T-cell (primary cell): ENCODE measurements around the gene UNC13A. TPM values are rescaled to one million over a fixed set of nuclear protein-coding genes. Genes with fewer than 3 reads are reported as not detected.

Source experiments
- ATAC-seq, 4 experiments: fragments of 200-7000 bp in 3 of 4; fragments of 150-1000 bp in 1 of 4; cut with Tn5 transposase; replicated peaks in 1 of 4; 1 replicate in 3 of 4; 2 replicates in 1 of 4; pipeline ENCODE4 v1.10.0; 2021; ENCODE audit warnings: moderate library complexity in 3 of 4, mild to moderate bottlenecking in 2 of 4, moderate number of reproducible peaks in 1 of 4
- CTCF ChIA-PET, 2 donors: fragments of 300-600 bp; sonication (Branson Sonifier 250); formaldehyde crosslinking; loops; one replicate each; lab custom pipeline; 2022; ENCODE audit warnings: antibody characterized with exemption in 2 of 2; lab: Charles Lee
- POLR2A ChIA-PET, 2 donors: fragments of 300-600 bp; sonication (Branson Sonifier 250); formaldehyde crosslinking; loops; one replicate each; lab custom pipeline; 2022; ENCODE audit warnings: antibody characterized with exemption in 2 of 2; lab: Charles Lee
- DNase-seq, 35 experiments: peaks; one replicate each; pipeline versions ENCODE4 v3.0.0 to v3.0.0-alpha.2; 2013 to 2023
- H3K27ac ChIP-seq: one replicate; pipeline ENCODE4 v1.5.1; 2013; ENCODE audit warnings: low read length
- H3K27me3 ChIP-seq, 2 experiments: replicated peaks in 1 of 2; 1 replicate in 1 of 2; 2 replicates in 1 of 2; pipeline versions ENCODE4 v1.6.1 to v1.7.0; 2013; ENCODE audit warnings: low read length in 1 of 2, mixed read lengths in 1 of 2; ENCODE audit not compliant: control insufficient read depth in 2 of 2, insufficient read depth in 2 of 2; ENCODE audit errors: extremely low read depth in 1 of 2
- H3K36me3 ChIP-seq, 2 donors: 1 replicate in 1 of 2; 2 replicates in 1 of 2; pipeline versions ENCODE4 v1.6.1 to v1.7.0; 2013; ENCODE audit warnings: low read length in 1 of 2; ENCODE audit not compliant: control insufficient read depth in 2 of 2, insufficient read depth in 1 of 2; ENCODE audit errors: extremely low read depth in 1 of 2
- H3K4me1 ChIP-seq, 2 experiments: 1 replicate in 1 of 2; 2 replicates in 1 of 2; pipeline versions ENCODE4 v1.6.1 to v1.7.0; 2013; ENCODE audit warnings: low read length in 2 of 2, mixed read lengths in 1 of 2; ENCODE audit not compliant: insufficient read depth in 2 of 2, control insufficient read depth in 1 of 2; ENCODE audit errors: extremely low read depth in 1 of 2
- H3K4me3 ChIP-seq, 2 donors: 1 replicate in 1 of 2; 2 replicates in 1 of 2; pipeline versions ENCODE4 v1.5.1 to v1.7.0; 2013; ENCODE audit warnings: mild to moderate bottlenecking in 2 of 2, low read length in 1 of 2, moderate library complexity in 1 of 2; ENCODE audit not compliant: control insufficient read depth in 1 of 2; ENCODE audit errors: extremely low read depth in 1 of 2
- H3K9me3 ChIP-seq: 2 replicates; pipeline ENCODE4 v1.7.0; 2013
- H3K27ac Mint-ChIP-seq, 2 donors: one replicate each; pipeline ENCODE4 v1.8.0; 2020 to 2021; ENCODE audit warnings: mild to moderate bottlenecking in 2 of 2, mixed read lengths in 2 of 2
- H3K27me3 Mint-ChIP-seq, 2 donors: one replicate each; pipeline ENCODE4 v1.8.0; 2021 to 2022; ENCODE audit warnings: mixed read lengths in 2 of 2
- H3K36me3 Mint-ChIP-seq: one replicate; pipeline ENCODE4 v1.8.0; 2021; ENCODE audit warnings: mixed read lengths
- H3K4me1 Mint-ChIP-seq, 3 donors: one replicate each; pipeline ENCODE4 v1.8.0; 2020 to 2022; ENCODE audit warnings: mixed read lengths in 3 of 3, mild to moderate bottlenecking in 1 of 3
- H3K4me3 Mint-ChIP-seq, 3 donors: one replicate each; pipeline ENCODE4 v1.8.0; 2020 to 2022; ENCODE audit warnings: mild to moderate bottlenecking in 3 of 3, mixed read lengths in 3 of 3, moderate library complexity in 3 of 3
- H3K9me3 Mint-ChIP-seq, 3 donors: one replicate each; pipeline ENCODE4 v1.8.0; 2020 to 2022; ENCODE audit warnings: mixed read lengths in 3 of 3
- WGBS: methylation state at CpG from one replicate; pipeline ENCODE4 v1.1.5; 2013; ENCODE audit warnings: missing lambda C conversion rate; ENCODE audit not compliant: insufficient coverage; 5-methylcytosine and 5-hydroxymethylcytosine counted together
- total RNA-seq, 35 experiments: library from RNA in 6 of 35; stranded (reverse) in 6 of 35; fragments of 120-200 nt in 1 of 35; gene quantifications; one replicate each; pipeline versions ENCODE4 v1.2.1 to v1.2.4 and lab custom pipeline; 2013 to 2026

UNC13A gene
- total RNA-seq, 5 donors from 2014 or later (not counting 1 experiment from before 2014, with no cell fraction given) = 0.07 to 0.18 (median 0.13) TPM; not detected in 1

- H3K27me3 Mint-ChIP-seq = no peaks in the 10 kb centered on the region
- H3K36me3 Mint-ChIP-seq = peaks cover 32% of the 10 kb centered on the region
- no CpG with 5 or more reads among the region's 3 CpGs for WGBS
- peaks cover 0 to 4% (median 0%) of the 10 kb centered on the region in 3 donors for H3K4me1 Mint-ChIP-seq
- no peak for ATAC-seq
- Histone ChIP-seq H3K4me1 (no peaks in the 10 kb centered on the region), H3K4me3 (no peak overlapping the region), H3K36me3 (peaks cover 15 to 52% of the 10 kb centered on the region in 2 donors), H3K27ac (no peak overlapping the region), H3K9me3 (no peaks in the 10 kb centered on the region), H3K27me3 (no peaks in the 10 kb centered on the region)
- H3K4me3 Mint-ChIP-seq = no peak overlapping the region
- no peak overlapping the region for H3K27ac Mint-ChIP-seq
- CTCF ChIA-PET = no interaction called here
- POLR2A ChIA-PET = no interaction called here
- DNase-seq = no peak
- H3K9me3 Mint-ChIP-seq = no peaks in the 10 kb centered on the region
These were observed 122.5 kb downstream of the UNC13A start for GRCh38 chr19:17565611-17566010.

- peaks cover 17 to 53% of the 10 kb centered on the region in 2 donors for H3K36me3 ChIP-seq
- Mint-ChIP-seq H3K4me3 (no peak overlapping the region), H3K4me1 (peaks cover 0 to 7% (median 5%) of the 10 kb centered on the region in 3 donors), H3K27ac (no peak overlapping the region), H3K9me3 (no peaks in the 10 kb centered on the region), H3K27me3 (no peaks in the 10 kb centered on the region), H3K36me3 (peaks cover 40% of the 10 kb centered on the region)
- ChIA-PET CTCF (no interaction called here), POLR2A (no interaction called here)
- no peaks in the 10 kb centered on the region for H3K9me3 ChIP-seq
- DNase-seq (no peak), ATAC-seq (no peak)
- H3K27ac ChIP-seq = no peak overlapping the region
- no peak overlapping the region for H3K4me3 ChIP-seq
- WGBS = 80% methylated on average over 6 of the region's 6 CpGs
- H3K27me3 ChIP-seq = no peaks in the 10 kb centered on the region
- H3K4me1 ChIP-seq = no peaks in the 10 kb centered on the region
These were observed 123.4 kb downstream of the UNC13A start for GRCh38 chr19:17564781-17565180.

- Histone ChIP-seq H3K36me3 (peaks cover 22 to 45% of the 10 kb centered on the region in 2 donors), H3K27ac (no peak overlapping the region), H3K4me1 (no peaks in the 10 kb centered on the region), H3K4me3 (no peak overlapping the region), H3K27me3 (no peaks in the 10 kb centered on the region), H3K9me3 (no peaks in the 10 kb centered on the region)
- no peaks in the 10 kb centered on the region for H3K9me3 Mint-ChIP-seq
- WGBS = 90% methylated on average over 7 of the region's 11 CpGs
- H3K4me1 Mint-ChIP-seq = peaks cover 0 to 11% (median 10%) of the 10 kb centered on the region in 3 donors
- no peaks in the 10 kb centered on the region for H3K27me3 Mint-ChIP-seq
- H3K27ac Mint-ChIP-seq = no peak overlapping the region
- CTCF ChIA-PET = interaction anchor here in 1 of 2 donors (0.6 to 0.8 kb wide), 3 partner anchors 11 to 1313 kb away, joined by 3 read pairs; no protein-coding TSS in a partner anchor
- ATAC-seq (no peak), DNase-seq (no peak)
- H3K4me3 Mint-ChIP-seq = no peak overlapping the region
- POLR2A ChIA-PET = no interaction called here
- peaks cover 27% of the 10 kb centered on the region for H3K36me3 Mint-ChIP-seq
These were observed 125.6 kb downstream of the UNC13A start for GRCh38 chr19:17562561-17562960.

GRCh38 chr19:17562097-17562496, 126.1 kb downstream of the UNC13A start:
- Mint-ChIP-seq H3K27me3 (no peaks in the 10 kb centered on the region), H3K9me3 (no peaks in the 10 kb centered on the region), H3K4me1 (peaks cover under 1 to 14% (median 13%) of the 10 kb centered on the region in 3 donors), H3K27ac (no peak overlapping the region), H3K36me3 (peaks cover 24% of the 10 kb centered on the region), H3K4me3 (no peak overlapping the region)
- ATAC-seq (no peak), DNase-seq (no peak)
- Histone ChIP-seq H3K27me3 (no peaks in the 10 kb centered on the region), H3K4me1 (no peaks in the 10 kb centered on the region), H3K9me3 (no peaks in the 10 kb centered on the region), H3K36me3 (peaks cover 18 to 41% of the 10 kb centered on the region in 2 donors), H3K4me3 (no peak overlapping the region), H3K27ac (no peak overlapping the region)
- WGBS = 100% methylated on average over 1 of the region's 4 CpGs
- CTCF ChIA-PET = no interaction called here
- POLR2A ChIA-PET = no interaction called here

- no peak overlapping the region for H3K4me3 Mint-ChIP-seq
- Histone ChIP-seq H3K4me3 (no peak overlapping the region), H3K4me1 (peaks cover 8 to 13% of the 10 kb centered on the region in 2 experiments), H3K27ac (no peak overlapping the region), H3K27me3 (no peaks in the 10 kb centered on the region), H3K36me3 (peaks cover 17 to 29% of the 10 kb centered on the region in 2 donors), H3K9me3 (no peaks in the 10 kb centered on the region)
- ATAC-seq (no peak), DNase-seq (no peak)
- H3K27ac Mint-ChIP-seq = no peak overlapping the region
- no peaks in the 10 kb centered on the region for H3K27me3 Mint-ChIP-seq
- WGBS = 98% methylated on average over 14 of the region's 14 CpGs
- ChIA-PET POLR2A (no interaction called here), CTCF (no interaction called here)
- peaks cover 10 to 23% (median 22%) of the 10 kb centered on the region in 3 donors for H3K4me1 Mint-ChIP-seq
- peaks cover 22% of the 10 kb centered on the region for H3K36me3 Mint-ChIP-seq
- no peaks in the 10 kb centered on the region for H3K9me3 Mint-ChIP-seq
These were observed 128.0 kb downstream of the UNC13A start for GRCh38 chr19:17560205-17560595.

GRCh38 chr19:17557466-17557865, 130.7 kb downstream of the UNC13A start:
- no peaks in the 10 kb centered on the region for H3K27me3 Mint-ChIP-seq
- H3K4me3 ChIP-seq = no peak overlapping the region
- no peaks in the 10 kb centered on the region for H3K9me3 ChIP-seq
- peaks cover 12 to 21% of the 10 kb centered on the region in 2 donors for H3K36me3 ChIP-seq
- no peak for ATAC-seq
- H3K36me3 Mint-ChIP-seq = peaks cover 16% of the 10 kb centered on the region
- H3K27me3 ChIP-seq = no peaks in the 10 kb centered on the region
- H3K9me3 Mint-ChIP-seq = no peaks in the 10 kb centered on the region
- peak overlapping the region; percentile 77 to 83 (median 80) for H3K4me3 Mint-ChIP-seq
- H3K4me1 Mint-ChIP-seq = peaks cover 14 to 26% (median 25%) of the 10 kb centered on the region in 3 donors
- WGBS = 100% methylated on average over 1 of the region's 9 CpGs
- no peak for DNase-seq
- no peak overlapping the region for H3K27ac ChIP-seq
- peaks cover 11 to 18% of the 10 kb centered on the region in 2 experiments for H3K4me1 ChIP-seq
- POLR2A ChIA-PET = no interaction called here
- CTCF ChIA-PET = no interaction called here
- no peak overlapping the region for H3K27ac Mint-ChIP-seq
